ENCODE measurements around the gene ZBTB7B. TPM values are rescaled to one million over a fixed set of nuclear protein-coding genes. Genes with fewer than 3 reads are reported as not detected.

Gene ZBTB7B
- total RNA-seq, 2 experiments from 2014 or later = 16.3 to 23.2 TPM

DNA sequence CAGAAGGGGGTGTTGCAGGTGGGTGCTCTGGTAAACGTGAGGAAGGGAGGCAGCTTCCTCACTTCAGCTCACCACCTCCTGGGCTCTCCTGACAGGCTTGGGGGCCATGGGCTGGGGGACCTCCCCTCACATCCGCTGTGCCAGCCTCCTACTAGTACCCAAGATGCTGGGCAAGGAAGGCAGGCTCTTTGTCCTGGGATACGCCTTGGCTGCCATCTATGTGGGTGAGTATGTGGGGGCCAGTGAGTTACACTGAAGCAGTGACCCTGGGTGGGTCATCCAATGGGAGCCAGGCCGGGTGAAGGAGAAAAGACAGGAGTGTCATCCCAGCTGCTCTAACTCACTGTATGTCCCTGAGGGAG, 36.7 kb downstream of the ZBTB7B start:
- Histone ChIP-seq H3K4me2 (ENCODE audit: low read length) (no peak overlapping the region), H4K20me1 (ENCODE audit: insufficient read depth, low read length) (no peaks in the 10 kb centered on the region), H3K79me2 (ENCODE audit: insufficient read depth, low read depth, low read length) (no peaks in the 10 kb centered on the region), H2AFZ (ENCODE audit: low read length) (no peak overlapping the region), H3K36me3 (ENCODE audit: insufficient read depth, low read length) (no peaks in the 10 kb centered on the region), H3K9me3 (ENCODE audit: low read length) (no peaks in the 10 kb centered on the region), H3K9me2 (ENCODE audit: insufficient read depth, low read length) (no peaks in the 10 kb centered on the region), H3K4me1 (ENCODE audit: insufficient read depth, low read length, poor library complexity, severe bottlenecking) (no peaks in the 10 kb centered on the region), H3K27ac (ENCODE audit: low read depth, low read length, poor library complexity, severe bottlenecking) (no peak overlapping the region), H3K4me3 (ENCODE audit: low read depth, low read length, poor library complexity, severe bottlenecking) (no peak overlapping the region)
- TF ChIP-seq EZH2phosphoT487 (IDR thresholded peaks at IDR 0.05; ENCODE audit: borderline replicate concordance, low read depth, low read length) = no peak
- TF ChIP-seq, protein P1, sequence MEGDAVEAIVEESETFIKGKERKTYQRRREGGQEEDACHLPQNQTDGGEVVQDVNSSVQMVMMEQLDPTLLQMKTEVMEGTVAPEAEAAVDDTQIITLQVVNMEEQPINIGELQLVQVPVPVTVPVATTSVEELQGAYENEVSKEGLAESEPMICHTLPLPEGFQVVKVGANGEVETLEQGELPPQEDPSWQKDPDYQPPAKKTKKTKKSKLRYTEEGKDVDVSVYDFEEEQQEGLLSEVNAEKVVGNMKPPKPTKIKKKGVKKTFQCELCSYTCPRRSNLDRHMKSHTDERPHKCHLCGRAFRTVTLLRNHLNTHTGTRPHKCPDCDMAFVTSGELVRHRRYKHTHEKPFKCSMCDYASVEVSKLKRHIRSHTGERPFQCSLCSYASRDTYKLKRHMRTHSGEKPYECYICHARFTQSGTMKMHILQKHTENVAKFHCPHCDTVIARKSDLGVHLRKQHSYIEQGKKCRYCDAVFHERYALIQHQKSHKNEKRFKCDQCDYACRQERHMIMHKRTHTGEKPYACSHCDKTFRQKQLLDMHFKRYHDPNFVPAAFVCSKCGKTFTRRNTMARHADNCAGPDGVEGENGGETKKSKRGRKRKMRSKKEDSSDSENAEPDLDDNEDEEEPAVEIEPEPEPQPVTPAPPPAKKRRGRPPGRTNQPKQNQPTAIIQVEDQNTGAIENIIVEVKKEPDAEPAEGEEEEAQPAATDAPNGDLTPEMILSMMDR (conservative IDR thresholded peaks at IDR 0.05; ENCODE audit: low read length) = no peak
- POLR2A ChIA-PET = interaction anchor here (0.6 kb wide), 1 partner anchor 370 kb away, joined by 3 read pairs; no protein-coding TSS in a partner anchor
- CTCF ChIA-PET (ENCODE audit: unreplicated experiment) = no interaction called here
- no TSS peak for BruUV-seq (replicated peaks)
- DNase-seq (ENCODE audit: low spot score) = no peak
- intact Hi-C loops (cut with micrococcal nuclease; ENCODE audit: unreplicated experiment) = no loop called here

DNA sequence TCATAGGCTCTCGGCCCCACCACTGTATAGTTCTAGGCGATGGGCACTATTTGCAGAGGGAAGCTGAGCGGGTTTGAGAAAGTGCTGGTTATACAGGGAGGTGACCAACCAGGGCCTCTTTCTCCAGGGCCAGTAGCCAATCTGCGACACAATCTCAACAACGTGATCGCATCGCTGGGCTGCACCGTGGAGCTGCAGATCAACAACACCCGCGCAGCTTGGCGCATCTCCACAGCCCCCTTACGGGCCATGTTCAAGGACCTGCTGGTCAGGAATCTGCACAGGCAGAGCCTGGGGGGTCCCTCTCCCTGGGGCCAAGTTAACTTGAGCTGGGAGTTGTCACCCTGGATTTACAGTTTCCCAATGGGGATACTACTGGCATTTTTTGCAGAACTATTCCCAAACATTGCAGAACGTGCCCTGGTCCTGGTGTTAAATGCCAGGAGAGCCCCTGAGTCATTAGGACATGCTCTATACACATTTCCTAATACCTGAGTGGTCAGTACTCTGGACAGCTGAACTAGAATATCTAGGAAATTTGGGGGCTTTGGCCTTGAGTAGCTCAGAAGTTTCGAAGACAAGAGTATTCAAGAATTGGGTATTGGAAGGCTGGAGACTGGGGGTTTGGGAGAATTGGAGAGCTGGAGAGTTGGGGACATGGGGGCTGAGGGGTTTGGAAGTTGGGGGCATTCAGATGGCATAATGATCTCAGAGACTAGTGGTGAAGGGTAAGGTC, 37.9 kb downstream of the ZBTB7B start:
- Histone ChIP-seq H4K20me1 (ENCODE audit: insufficient read depth, low read length) (no peaks in the 10 kb centered on the region), H3K9me2 (ENCODE audit: insufficient read depth, low read length) (no peaks in the 10 kb centered on the region), H3K4me3 (ENCODE audit: low read depth, low read length, poor library complexity, severe bottlenecking) (no peak overlapping the region), H3K4me2 (ENCODE audit: low read length) (no peak overlapping the region), H3K9me3 (ENCODE audit: low read length) (no peaks in the 10 kb centered on the region), H3K79me2 (ENCODE audit: insufficient read depth, low read depth, low read length) (no peaks in the 10 kb centered on the region), H3K4me1 (ENCODE audit: insufficient read depth, low read length, poor library complexity, severe bottlenecking) (peaks cover 7% of the 10 kb centered on the region), H3K36me3 (ENCODE audit: insufficient read depth, low read length) (no peaks in the 10 kb centered on the region), H2AFZ (ENCODE audit: low read length) (no peak overlapping the region), H3K27ac (ENCODE audit: low read depth, low read length, poor library complexity, severe bottlenecking) (no peak overlapping the region)
- TF ChIP-seq, protein P1 (conservative IDR thresholded peaks at IDR 0.05; ENCODE audit: low read length) = no peak
- no peak for TF ChIP-seq EZH2phosphoT487 (IDR thresholded peaks at IDR 0.05; ENCODE audit: borderline replicate concordance, low read depth, low read length)
- intact Hi-C loops (cut with micrococcal nuclease; ENCODE audit: unreplicated experiment) = no loop called here
- POLR2A ChIA-PET = no interaction called here
- CTCF ChIA-PET (ENCODE audit: unreplicated experiment) = no interaction called here
- no peak for DNase-seq (ENCODE audit: low spot score)
- BruUV-seq (replicated peaks) = no TSS peak

DNA sequence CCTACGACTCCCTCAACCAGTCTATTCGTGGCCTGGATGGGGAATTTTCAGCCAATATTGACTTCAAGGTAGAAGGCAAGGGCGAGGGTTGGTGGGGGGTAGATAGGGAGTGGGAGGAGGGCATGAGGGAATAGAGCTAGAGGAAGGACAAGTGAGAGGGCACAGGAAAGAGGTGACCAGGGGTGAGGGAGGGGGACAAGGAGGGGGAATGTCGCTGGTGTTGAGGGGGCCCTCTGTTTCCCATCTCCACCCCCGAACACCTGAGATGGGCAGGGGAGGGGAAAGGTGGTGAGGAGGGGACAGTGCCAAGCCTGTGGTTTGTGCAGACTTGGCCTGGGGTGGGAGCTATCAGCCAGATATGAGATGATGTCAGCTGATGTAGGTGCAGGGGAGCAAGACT, 40.2 kb downstream of the ZBTB7B start:
- CTCF ChIA-PET (ENCODE audit: unreplicated experiment) = no interaction called here

More for the DNA sequence above, 40.2 kb downstream of the ZBTB7B start:
- H3K4me1 ChIP-seq (ENCODE audit: insufficient read depth, low read length, poor library complexity, severe bottlenecking) = peaks cover 7% of the 10 kb centered on the region
- no peak overlapping the region for H3K27ac ChIP-seq (ENCODE audit: low read depth, low read length, poor library complexity, severe bottlenecking)
- H2AFZ ChIP-seq (ENCODE audit: low read length) = no peak overlapping the region
- H3K36me3 ChIP-seq (ENCODE audit: insufficient read depth, low read length) = no peaks in the 10 kb centered on the region
- H3K9me2 ChIP-seq (ENCODE audit: insufficient read depth, low read length) = no peaks in the 10 kb centered on the region
- H3K4me3 ChIP-seq (ENCODE audit: low read depth, low read length, poor library complexity, severe bottlenecking) = no peak overlapping the region
- DNase-seq (ENCODE audit: low spot score) = no peak
- no peaks in the 10 kb centered on the region for H4K20me1 ChIP-seq (ENCODE audit: insufficient read depth, low read length)
- H3K4me2 ChIP-seq (ENCODE audit: low read length) = no peak overlapping the region
- POLR2A ChIA-PET = interaction anchor here (0.6 kb wide), 1 partner anchor 1962 kb away, joined by 5 read pairs; no protein-coding TSS in a partner anchor
- no peak for TF ChIP-seq EZH2phosphoT487 (IDR thresholded peaks at IDR 0.05; ENCODE audit: borderline replicate concordance, low read depth, low read length)
- TF ChIP-seq, protein P1 (conservative IDR thresholded peaks at IDR 0.05; ENCODE audit: low read length) = no peak
- intact Hi-C loops (cut with micrococcal nuclease; ENCODE audit: unreplicated experiment) = no loop called here
- H3K9me3 ChIP-seq (ENCODE audit: low read length) = no peaks in the 10 kb centered on the region
- no peaks in the 10 kb centered on the region for H3K79me2 ChIP-seq (ENCODE audit: insufficient read depth, low read depth, low read length)
- BruUV-seq (replicated peaks) = no TSS peak

All from OCI-LY7 (cell line).